ENCODE results near the gene ST3GAL5. TPM values are rescaled to one million over a fixed set of nuclear protein-coding genes. Genes with fewer than 3 reads are reported as not detected.

Gene ST3GAL5
- total RNA-seq, 2 experiments from 2014 or later = 21.1 to 21.5 TPM

DNA sequence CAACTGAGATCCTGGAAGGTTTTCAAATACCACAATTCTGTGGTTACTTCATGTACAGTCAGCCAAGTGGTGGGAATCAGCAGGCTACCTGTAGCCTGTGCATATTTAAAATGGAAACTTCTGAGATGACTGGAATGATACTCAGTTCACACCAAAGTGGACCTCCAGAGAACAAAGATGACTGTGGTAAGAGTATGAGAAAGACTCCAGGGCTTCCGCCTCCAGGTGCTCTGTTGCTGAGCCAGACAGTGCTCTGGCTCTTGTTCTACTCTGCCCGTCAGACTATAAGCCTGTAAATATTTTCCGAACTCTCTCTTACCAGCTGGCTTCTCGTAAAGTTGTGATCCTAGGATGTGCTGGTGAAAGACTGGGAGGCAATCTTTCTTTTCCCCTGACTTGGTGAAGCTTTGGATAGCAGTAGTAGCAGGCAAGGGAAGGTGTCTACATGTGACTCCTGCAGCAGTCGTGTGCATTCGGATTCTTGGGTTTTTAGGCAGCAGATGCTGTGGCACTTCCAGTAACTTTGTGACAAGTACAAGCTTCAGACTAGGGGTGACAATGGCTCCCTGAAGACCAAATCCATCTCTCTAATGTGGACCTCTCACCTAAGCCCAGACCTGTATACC is 23.1 kb downstream of the ST3GAL5 start:
- Mint-ChIP-seq H3K4me3 (no peak overlapping the region), H3K9me3 (no peaks in the 10 kb centered on the region), H3K27ac (no peak overlapping the region), H3K4me1 (ENCODE audit: low read depth) (peaks cover 56% of the 10 kb centered on the region), H3K27me3 (no peaks in the 10 kb centered on the region), H3K36me3 (ENCODE audit: low read depth) (peaks cover 11% of the 10 kb centered on the region)
- ChIA-PET CTCF (interaction anchor here (0.6 to 6.0 kb wide), 8 partner anchors 11 to 215 kb away, joined by 3 to 29 read pairs (median 4); partner anchors contain the start of gene ST3GAL5), POLR2A (interaction anchor here (0.8 to 1.5 kb wide), 2 partner anchors 13 to 19 kb away, joined by 3 to 5 read pairs; no protein-coding TSS in a partner anchor)
- DNase-seq = peak; percentile 42
- TF ChIP-seq, protein P1, sequence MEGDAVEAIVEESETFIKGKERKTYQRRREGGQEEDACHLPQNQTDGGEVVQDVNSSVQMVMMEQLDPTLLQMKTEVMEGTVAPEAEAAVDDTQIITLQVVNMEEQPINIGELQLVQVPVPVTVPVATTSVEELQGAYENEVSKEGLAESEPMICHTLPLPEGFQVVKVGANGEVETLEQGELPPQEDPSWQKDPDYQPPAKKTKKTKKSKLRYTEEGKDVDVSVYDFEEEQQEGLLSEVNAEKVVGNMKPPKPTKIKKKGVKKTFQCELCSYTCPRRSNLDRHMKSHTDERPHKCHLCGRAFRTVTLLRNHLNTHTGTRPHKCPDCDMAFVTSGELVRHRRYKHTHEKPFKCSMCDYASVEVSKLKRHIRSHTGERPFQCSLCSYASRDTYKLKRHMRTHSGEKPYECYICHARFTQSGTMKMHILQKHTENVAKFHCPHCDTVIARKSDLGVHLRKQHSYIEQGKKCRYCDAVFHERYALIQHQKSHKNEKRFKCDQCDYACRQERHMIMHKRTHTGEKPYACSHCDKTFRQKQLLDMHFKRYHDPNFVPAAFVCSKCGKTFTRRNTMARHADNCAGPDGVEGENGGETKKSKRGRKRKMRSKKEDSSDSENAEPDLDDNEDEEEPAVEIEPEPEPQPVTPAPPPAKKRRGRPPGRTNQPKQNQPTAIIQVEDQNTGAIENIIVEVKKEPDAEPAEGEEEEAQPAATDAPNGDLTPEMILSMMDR (IDR thresholded peaks at IDR 0.05) = no peak
- intact Hi-C loops (cut with micrococcal nuclease) = no loop called here
- peak; percentile 71 for ATAC-seq

DNA sequence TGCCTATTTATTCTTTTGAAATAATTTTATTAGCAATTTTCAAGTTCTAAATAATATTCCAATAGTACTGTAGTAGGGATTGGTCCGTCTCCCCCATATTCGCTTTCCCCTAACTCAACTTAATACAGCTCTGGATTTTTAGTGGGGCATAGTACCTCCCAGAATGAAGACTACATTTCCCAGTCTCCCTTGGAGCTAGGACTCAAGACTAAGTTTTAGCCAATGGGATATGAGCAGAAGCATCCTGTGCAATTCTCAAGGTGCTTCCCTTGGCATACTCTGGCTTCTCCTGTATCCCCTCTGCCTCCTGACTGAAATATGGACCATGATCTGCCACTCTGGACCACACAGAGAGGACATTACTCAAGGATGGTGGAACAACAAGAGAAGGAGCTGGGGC is 24.1 kb downstream of the ST3GAL5 start:
- TF ChIP-seq, protein P1 (IDR thresholded peaks at IDR 0.05) = no peak
- intact Hi-C loops (cut with micrococcal nuclease) = no loop called here
- Mint-ChIP-seq H3K9me3 (no peaks in the 10 kb centered on the region), H3K27me3 (no peaks in the 10 kb centered on the region), H3K4me1 (ENCODE audit: low read depth) (peaks cover 56% of the 10 kb centered on the region), H3K36me3 (ENCODE audit: low read depth) (peaks cover 11% of the 10 kb centered on the region), H3K4me3 (no peak overlapping the region), H3K27ac (no peak overlapping the region)
- ChIA-PET CTCF (interaction anchor here (1.3 to 6.0 kb wide), 3 partner anchors 23 to 51 kb away, joined by 4 to 29 read pairs (median 8); partner anchors contain the start of gene ST3GAL5), POLR2A (interaction anchor here (0.6 kb wide), 1 partner anchor 24 kb away, joined by 3 read pairs; no protein-coding TSS in a partner anchor)
- DNase-seq (no peak), ATAC-seq (no peak)

DNA sequence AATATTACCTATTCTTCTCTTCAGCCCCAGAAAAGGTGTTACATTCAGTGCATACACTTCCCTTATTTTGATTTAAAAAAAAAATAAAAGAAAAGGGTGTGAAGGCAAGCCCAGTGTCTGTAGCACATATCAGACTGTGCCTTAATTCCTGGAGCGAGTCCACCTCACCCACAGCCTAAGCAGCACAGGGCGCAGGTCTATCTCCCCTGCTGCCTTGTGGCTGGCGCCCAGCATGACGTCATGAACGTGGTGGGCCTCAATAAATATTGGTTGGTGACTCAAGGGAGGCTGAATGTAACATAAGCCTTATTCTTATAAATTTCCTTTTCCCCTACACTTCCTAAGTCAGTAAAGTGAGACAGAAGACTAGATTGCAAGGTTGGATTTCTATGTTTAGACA is 26.4 kb downstream of the ST3GAL5 start:
- DNase-seq (peak; percentile 66), ATAC-seq (peak; percentile 55)
- ChIA-PET CTCF (no interaction called here), POLR2A (interaction anchor here (1.3 kb wide), 1 partner anchor 13 kb away, joined by 3 read pairs; no protein-coding TSS in a partner anchor)
- peaks cover 16% of the 10 kb centered on the region for H3K36me3 Mint-ChIP-seq (ENCODE audit: low read depth)
- TF ChIP-seq, protein P1 (IDR thresholded peaks at IDR 0.05) = no peak
- H3K4me3 Mint-ChIP-seq = no peak overlapping the region
- intact Hi-C loops (cut with micrococcal nuclease) = no loop called here
- H3K27ac Mint-ChIP-seq = no peak overlapping the region
- H3K9me3 Mint-ChIP-seq = no peaks in the 10 kb centered on the region
- H3K27me3 Mint-ChIP-seq = no peaks in the 10 kb centered on the region
- peaks cover 53% of the 10 kb centered on the region for H3K4me1 Mint-ChIP-seq (ENCODE audit: low read depth)

DNA sequence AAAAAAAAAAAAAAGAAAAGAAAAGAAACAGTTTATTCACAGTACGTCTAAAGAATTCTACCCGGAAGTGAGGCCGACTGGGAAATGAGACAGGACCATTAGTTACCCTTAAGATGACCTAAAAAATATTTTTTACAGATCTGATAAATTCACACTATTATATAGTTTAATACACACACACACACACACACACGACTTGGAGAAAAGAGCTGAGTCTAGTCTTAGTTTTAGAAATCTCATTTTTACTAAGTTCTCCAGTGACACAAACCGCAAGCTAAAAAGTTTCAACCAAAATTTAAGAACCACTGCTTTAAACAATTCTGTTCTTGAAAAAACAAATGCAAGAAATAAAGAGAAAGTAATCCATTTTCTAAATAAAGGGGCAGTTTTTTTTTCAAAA is 27.1 kb downstream of the ST3GAL5 start:
- H3K4me3 Mint-ChIP-seq = peak overlapping the region; percentile 16
- CTCF ChIA-PET = interaction anchor here (0.9 kb wide), 1 partner anchor 34 kb away, joined by 4 read pairs; no protein-coding TSS in a partner anchor
- TF ChIP-seq, protein P1 (IDR thresholded peaks at IDR 0.05) = no peak

DNA sequence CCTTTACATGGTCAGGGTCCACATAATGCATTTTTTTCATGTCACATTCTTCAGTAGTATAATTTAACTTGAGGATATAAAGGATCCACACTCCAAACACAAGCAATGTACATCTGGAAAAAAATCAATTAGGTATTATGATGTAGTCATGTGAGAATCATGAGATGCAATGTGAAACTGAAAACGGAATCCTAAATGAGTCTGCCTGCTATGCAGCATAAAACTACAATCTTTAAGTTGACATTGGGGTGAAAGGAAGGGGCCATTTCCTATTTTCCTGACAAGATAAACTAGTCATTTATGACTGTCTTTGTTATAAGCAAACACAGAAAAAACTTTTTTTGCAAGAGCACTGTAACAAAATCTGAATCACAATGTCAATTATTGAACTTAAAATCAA is 27.6 kb downstream of the ST3GAL5 start:
- Mint-ChIP-seq H3K9me3 (no peaks in the 10 kb centered on the region), H3K27me3 (no peaks in the 10 kb centered on the region), H3K27ac (peak overlapping the region; percentile 76), H3K36me3 (ENCODE audit: low read depth) (peaks cover 18% of the 10 kb centered on the region), H3K4me1 (ENCODE audit: low read depth) (peaks cover 41% of the 10 kb centered on the region), H3K4me3 (peak overlapping the region; percentile 16)
- DNase-seq (no peak), ATAC-seq (peak; percentile 59)
- CTCF ChIA-PET = interaction anchor here (0.9 kb wide), 1 partner anchor 33 kb away, joined by 4 read pairs; no protein-coding TSS in a partner anchor
- intact Hi-C loops (cut with micrococcal nuclease) = no loop called here
- TF ChIP-seq, protein P1 (IDR thresholded peaks at IDR 0.05) = no peak
- POLR2A ChIA-PET = interaction anchor here (0.7 kb wide), 1 partner anchor 1058 kb away, joined by 3 read pairs; no protein-coding TSS in a partner anchor

More for the DNA sequence above, 27.1 kb downstream of the ST3GAL5 start:
- Mint-ChIP-seq H3K9me3 (no peaks in the 10 kb centered on the region), H3K4me1 (ENCODE audit: low read depth) (peaks cover 46% of the 10 kb centered on the region), H3K27me3 (no peaks in the 10 kb centered on the region), H3K36me3 (ENCODE audit: low read depth) (peaks cover 16% of the 10 kb centered on the region), H3K27ac (peak overlapping the region; percentile 76)
- intact Hi-C loops (cut with micrococcal nuclease) = no loop called here
- DNase-seq (no peak), ATAC-seq (no peak)
- POLR2A ChIA-PET = interaction anchor here (0.6 to 0.7 kb wide), 2 partner anchors 8 to 1058 kb away, joined by 3 read pairs; no protein-coding TSS in a partner anchor
